SK-N-SH (cell line): ENCODE results near the gene LFNG.

Experiments
- ELF1 ChIP-seq: IDR thresholded peaks from 2 replicates; pipeline ENCODE4 v1.4.0; 2012
- EP300 ChIP-seq, 2 experiments: IDR thresholded peaks; 2 replicates each; pipeline versions ENCODE4 v1.4.0 to v1.6.1; 2012; ENCODE audit warnings: borderline replicate concordance in 1 of 2, low read depth in 1 of 2, low read length in 1 of 2
- FOXJ3 ChIP-seq: sonication (generic); formaldehyde crosslinking; IDR thresholded peaks from 2 replicates; pipeline ENCODE4 v1.5.1; 2020; ENCODE audit warnings: mild to moderate bottlenecking, missing genetic modification reagents
- GABPA ChIP-seq: IDR thresholded peaks from 2 replicates; pipeline ENCODE4 v1.4.0; 2012; ENCODE audit warnings: low read depth, mild to moderate bottlenecking
- JUND ChIP-seq: IDR thresholded peaks from 2 replicates; pipeline ENCODE4 v1.4.0; 2012
- POLR2AphosphoS5 ChIP-seq: IDR thresholded peaks from 2 replicates; pipeline ENCODE4 v1.6.1; 2012; ENCODE audit warnings: low read depth, low read length
- RFX5 ChIP-seq: IDR thresholded peaks from 2 replicates; pipeline ENCODE4 v1.6.1; 2012; ENCODE audit warnings: mild to moderate bottlenecking, improper control_type of control experiment, low read length
- SIN3A ChIP-seq: IDR thresholded peaks from 2 replicates; pipeline ENCODE4 v1.6.1; 2012; ENCODE audit warnings: low read depth, mild to moderate bottlenecking, low read length, moderate library complexity, borderline replicate concordance
- YY1 ChIP-seq: IDR thresholded peaks from 2 replicates; pipeline ENCODE4 v1.4.0; 2012; ENCODE audit warnings: low read depth, mild to moderate bottlenecking
- TF ChIP-seq, protein P1 (sequence below): fragments of 200-600 bp; sonication (generic); IDR thresholded peaks from 2 replicates; pipeline ENCODE4 v1.6.1; 2017; ENCODE audit warnings: antibody characterized with exemption, mild to moderate bottlenecking, moderate library complexity
- TF ChIP-seq, protein P2 (sequence below): fragments of 150-350 bp; IDR thresholded peaks from 2 replicates; pipeline ENCODE4 v1.6.1; 2017; ENCODE audit warnings: antibody characterized with exemption, low read length, low read depth, borderline replicate concordance
- TF ChIP-seq, protein P3 (sequence below): IDR thresholded peaks from 2 replicates; pipeline ENCODE4 v1.4.0; 2012; ENCODE audit warnings: low read depth

DNA sequence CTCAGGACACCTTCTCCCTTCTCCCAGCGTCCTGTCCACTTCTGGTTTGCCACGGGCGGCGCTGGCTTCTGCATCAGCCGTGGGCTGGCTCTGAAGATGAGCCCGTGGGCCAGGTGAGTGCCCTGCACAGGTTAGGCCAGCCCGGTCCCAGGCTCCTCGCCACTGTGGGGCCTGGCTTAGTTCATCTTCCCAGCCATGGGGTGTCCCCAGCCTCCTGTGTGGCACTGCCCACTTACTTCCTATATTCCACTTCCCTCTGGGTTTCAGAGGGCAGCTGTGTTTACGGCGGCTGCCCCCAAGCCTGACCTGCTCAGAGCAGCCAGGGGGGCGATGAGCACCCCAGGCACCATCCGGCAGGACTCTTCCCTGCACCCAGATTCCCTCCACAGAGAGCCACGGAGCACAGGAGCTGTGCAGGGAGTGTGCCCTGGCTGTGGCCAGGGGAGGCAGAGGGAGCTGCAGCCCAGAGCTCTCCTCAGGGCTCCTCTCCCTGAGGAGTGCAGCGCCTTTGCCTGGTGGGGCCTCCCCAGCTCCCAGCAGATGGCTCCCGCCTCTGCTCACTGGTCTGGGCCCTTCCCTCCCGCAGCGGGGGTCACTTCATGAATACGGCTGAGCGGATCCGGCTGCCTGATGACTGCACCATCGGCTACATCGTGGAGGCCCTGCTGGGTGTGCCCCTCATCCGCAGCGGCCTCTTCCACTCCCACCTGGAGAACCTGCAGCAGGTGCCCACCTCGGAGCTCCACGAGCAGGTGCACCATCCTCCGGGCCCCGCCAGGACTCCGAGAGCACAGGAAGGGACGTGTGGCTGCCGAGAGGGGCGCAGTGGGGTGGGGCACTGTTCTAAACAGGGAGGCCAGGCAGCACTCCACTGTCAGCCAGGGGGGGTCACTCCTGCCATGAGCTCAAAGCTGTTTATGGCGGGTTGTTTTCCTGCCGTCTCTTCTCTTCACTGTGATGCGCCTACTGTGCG, 6.4 kb downstream of the LFNG start:
- TF ChIP-seq, protein P1, sequence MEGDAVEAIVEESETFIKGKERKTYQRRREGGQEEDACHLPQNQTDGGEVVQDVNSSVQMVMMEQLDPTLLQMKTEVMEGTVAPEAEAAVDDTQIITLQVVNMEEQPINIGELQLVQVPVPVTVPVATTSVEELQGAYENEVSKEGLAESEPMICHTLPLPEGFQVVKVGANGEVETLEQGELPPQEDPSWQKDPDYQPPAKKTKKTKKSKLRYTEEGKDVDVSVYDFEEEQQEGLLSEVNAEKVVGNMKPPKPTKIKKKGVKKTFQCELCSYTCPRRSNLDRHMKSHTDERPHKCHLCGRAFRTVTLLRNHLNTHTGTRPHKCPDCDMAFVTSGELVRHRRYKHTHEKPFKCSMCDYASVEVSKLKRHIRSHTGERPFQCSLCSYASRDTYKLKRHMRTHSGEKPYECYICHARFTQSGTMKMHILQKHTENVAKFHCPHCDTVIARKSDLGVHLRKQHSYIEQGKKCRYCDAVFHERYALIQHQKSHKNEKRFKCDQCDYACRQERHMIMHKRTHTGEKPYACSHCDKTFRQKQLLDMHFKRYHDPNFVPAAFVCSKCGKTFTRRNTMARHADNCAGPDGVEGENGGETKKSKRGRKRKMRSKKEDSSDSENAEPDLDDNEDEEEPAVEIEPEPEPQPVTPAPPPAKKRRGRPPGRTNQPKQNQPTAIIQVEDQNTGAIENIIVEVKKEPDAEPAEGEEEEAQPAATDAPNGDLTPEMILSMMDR, result no peak
- TF ChIP-seq, protein P2, sequence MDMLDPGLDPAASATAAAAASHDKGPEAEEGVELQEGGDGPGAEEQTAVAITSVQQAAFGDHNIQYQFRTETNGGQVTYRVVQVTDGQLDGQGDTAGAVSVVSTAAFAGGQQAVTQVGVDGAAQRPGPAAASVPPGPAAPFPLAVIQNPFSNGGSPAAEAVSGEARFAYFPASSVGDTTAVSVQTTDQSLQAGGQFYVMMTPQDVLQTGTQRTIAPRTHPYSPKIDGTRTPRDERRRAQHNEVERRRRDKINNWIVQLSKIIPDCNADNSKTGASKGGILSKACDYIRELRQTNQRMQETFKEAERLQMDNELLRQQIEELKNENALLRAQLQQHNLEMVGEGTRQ, result no peak
- TF ChIP-seq EP300 (IDR thresholded peaks at IDR 0.05; ENCODE audit: borderline replicate concordance in 1 of 2, low read depth in 1 of 2, low read length in 1 of 2) (no peak), FOXJ3 (CRISPR knock-in tag) (no peak), GABPA (no peak), RFX5 (no peak), ELF1 (no peak), POLR2AphosphoS5 (no peak), SIN3A (no peak), JUND (no peak), YY1 (no peak)
- TF ChIP-seq, protein P3, sequence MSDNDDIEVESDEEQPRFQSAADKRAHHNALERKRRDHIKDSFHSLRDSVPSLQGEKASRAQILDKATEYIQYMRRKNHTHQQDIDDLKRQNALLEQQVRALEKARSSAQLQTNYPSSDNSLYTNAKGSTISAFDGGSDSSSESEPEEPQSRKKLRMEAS, result no peak
